ENCODE measurements around the gene MLIP. TPM values are rescaled to one million over a fixed set of nuclear protein-coding genes. Genes with fewer than 3 reads are reported as not detected.

MLIP gene
- total RNA-seq, 1 donor from 2014 or later = not detected

- H3K27ac ChIP-seq = no peak overlapping the region
- no peak overlapping the region for H3K27ac Mint-ChIP-seq
- no peak overlapping the region for H3K4me2 ChIP-seq
- H3K9ac ChIP-seq = no peak overlapping the region
- no peaks in the 10 kb centered on the region for H4K20me1 ChIP-seq (ENCODE audit: low read depth)
- no peak overlapping the region for H3K4me3 ChIP-seq
- H2AFZ ChIP-seq (replicated peaks) = no peak overlapping the region
- no peaks in the 10 kb centered on the region for H3K9me3 Mint-ChIP-seq
- no peaks in the 10 kb centered on the region for H3K36me3 Mint-ChIP-seq
- H3K27me3 ChIP-seq = no peaks in the 10 kb centered on the region
- no peak for TF ChIP-seq EZH2 (IDR thresholded peaks at IDR 0.05)
- no peak for TF ChIP-seq CTCF (IDR thresholded peaks at IDR 0.05)
- no peak for TF ChIP-seq EZH2phosphoT487 (IDR thresholded peaks at IDR 0.05)
- no peak overlapping the region for H3K4me3 Mint-ChIP-seq
- no peaks in the 10 kb centered on the region for H3K4me1 Mint-ChIP-seq
- no peaks in the 10 kb centered on the region for H3K9me3 ChIP-seq (ENCODE audit: low read depth)
- DNase-seq (ENCODE audit: low spot score) = no peak
- no peaks in the 10 kb centered on the region for H3K4me1 ChIP-seq
- H3K79me2 ChIP-seq (ENCODE audit: low read depth) = no peaks in the 10 kb centered on the region
- no peaks in the 10 kb centered on the region for H3K27me3 Mint-ChIP-seq (ENCODE audit: insufficient read depth, low read depth)
- no peaks in the 10 kb centered on the region for H3F3A ChIP-seq (ENCODE audit: low read depth)
- H3K36me3 ChIP-seq = no peaks in the 10 kb centered on the region
These were observed 132.5 kb downstream of the MLIP start for GRCh38 chr6:54243699-54244098.

- H4K20me1 ChIP-seq (ENCODE audit: low read depth) = no peaks in the 10 kb centered on the region
- no peaks in the 10 kb centered on the region for H3K36me3 ChIP-seq
- Mint-ChIP-seq H3K9me3 (no peaks in the 10 kb centered on the region), H3K27ac (no peak overlapping the region), H3K27me3 (ENCODE audit: insufficient read depth, low read depth) (no peaks in the 10 kb centered on the region), H3K36me3 (no peaks in the 10 kb centered on the region), H3K4me3 (no peak overlapping the region), H3K4me1 (no peaks in the 10 kb centered on the region)
- TF ChIP-seq CTCF (IDR thresholded peaks at IDR 0.05) = peak; percentile 62
- TF ChIP-seq EZH2phosphoT487 (IDR thresholded peaks at IDR 0.05) = no peak
- TF ChIP-seq EZH2 (IDR thresholded peaks at IDR 0.05) = no peak
- H3K27me3 ChIP-seq = no peaks in the 10 kb centered on the region
- H3F3A ChIP-seq (ENCODE audit: low read depth) = no peaks in the 10 kb centered on the region
- no peak overlapping the region for H3K4me2 ChIP-seq
- H3K79me2 ChIP-seq (ENCODE audit: low read depth) = no peaks in the 10 kb centered on the region
- H3K9me3 ChIP-seq (ENCODE audit: low read depth) = no peaks in the 10 kb centered on the region
- peak; percentile 6 for DNase-seq (ENCODE audit: low spot score)
- no peaks in the 10 kb centered on the region for H3K4me1 ChIP-seq
- no peak overlapping the region for H3K9ac ChIP-seq
- no peak overlapping the region for H3K27ac ChIP-seq
- no peak overlapping the region for H3K4me3 ChIP-seq
- H2AFZ ChIP-seq (replicated peaks) = no peak overlapping the region
These were observed 133.2 kb downstream of the MLIP start for GRCh38 chr6:54244430-54244829.

- H3K27ac ChIP-seq = no peak overlapping the region
- H3K4me1 ChIP-seq = no peaks in the 10 kb centered on the region
- H3K9ac ChIP-seq = no peak overlapping the region
- no peaks in the 10 kb centered on the region for H3K79me2 ChIP-seq (ENCODE audit: low read depth)
- H2AFZ ChIP-seq (replicated peaks) = peak overlapping the region; percentile 46
- TF ChIP-seq EZH2phosphoT487 (IDR thresholded peaks at IDR 0.05) = no peak
- TF ChIP-seq CTCF (IDR thresholded peaks at IDR 0.05) = no peak
- no peak for TF ChIP-seq EZH2 (IDR thresholded peaks at IDR 0.05)
- H4K20me1 ChIP-seq (ENCODE audit: low read depth) = no peaks in the 10 kb centered on the region
- no peak for DNase-seq (ENCODE audit: low spot score)
- no peaks in the 10 kb centered on the region for H3K9me3 Mint-ChIP-seq
- no peak overlapping the region for H3K4me3 Mint-ChIP-seq
- H3K27ac Mint-ChIP-seq = no peak overlapping the region
- H3K9me3 ChIP-seq (ENCODE audit: low read depth) = no peaks in the 10 kb centered on the region
- H3K4me1 Mint-ChIP-seq = no peaks in the 10 kb centered on the region
- H3K36me3 Mint-ChIP-seq = no peaks in the 10 kb centered on the region
- H3K27me3 Mint-ChIP-seq (ENCODE audit: insufficient read depth, low read depth) = no peaks in the 10 kb centered on the region
- H3K27me3 ChIP-seq = no peaks in the 10 kb centered on the region
- H3K36me3 ChIP-seq = no peaks in the 10 kb centered on the region
- no peak overlapping the region for H3K4me2 ChIP-seq
- no peaks in the 10 kb centered on the region for H3F3A ChIP-seq (ENCODE audit: low read depth)
- no peak overlapping the region for H3K4me3 ChIP-seq
These were observed 134.0 kb downstream of the MLIP start for GRCh38 chr6:54245265-54245664.

All from neural progenitor cell (in vitro differentiated cells).